ENCODE data around the gene BHLHE23.
"Not testable (repeated sequence)": the region's sequence is repeated elsewhere in the genome, so short reads cannot be mapped to it uniquely, and the experiment has no call there.

Gene BHLHE23

GRCh38 chr20:63043348-63044203 is 36.8 kb upstream of the BHLHE23 start:
- DNase-seq (ENCODE audit: low spot score): no peak

GRCh38 chr20:63042448-63043071 is 35.8 kb upstream of the BHLHE23 start:
- no peak for DNase-seq (ENCODE audit: low spot score)

GRCh38 chr20:63041776-63042175 is 35.0 kb upstream of the BHLHE23 start:
- no peak for DNase-seq (ENCODE audit: low spot score)

GRCh38 chr20:63037669-63038268 is 31.0 kb upstream of the BHLHE23 start:
- DNase-seq (ENCODE audit: low spot score): no peak

- DNase-seq (ENCODE audit: low spot score): no peak
These were observed 29.5 kb upstream of the BHLHE23 start for GRCh38 chr20:63036291-63036690.

GRCh38 chr20:63035603-63036185 is 28.9 kb upstream of the BHLHE23 start:
- no peak for DNase-seq (ENCODE audit: low spot score)

- DNase-seq (ENCODE audit: low spot score): not testable (repeated sequence)
These were observed 28.2 kb upstream of the BHLHE23 start for GRCh38 chr20:63034710-63035602.

- no peak for DNase-seq (ENCODE audit: low spot score)
These were observed 27.3 kb upstream of the BHLHE23 start for GRCh38 chr20:63033794-63034709.

- no peak for DNase-seq (ENCODE audit: low spot score)
These were observed 26.4 kb upstream of the BHLHE23 start for GRCh38 chr20:63032861-63033793.

GRCh38 chr20:63032026-63032800 is 25.4 kb upstream of the BHLHE23 start:
- no peak for DNase-seq (ENCODE audit: low spot score)

- DNase-seq (ENCODE audit: low spot score): no peak
These were observed 24.7 kb upstream of the BHLHE23 start for GRCh38 chr20:63031251-63032014.

- DNase-seq (ENCODE audit: low spot score): no peak
These were observed 22.8 kb upstream of the BHLHE23 start for GRCh38 chr20:63029358-63030121.

- DNase-seq (ENCODE audit: low spot score): no peak
These were observed 21.7 kb upstream of the BHLHE23 start for GRCh38 chr20:63028461-63028921.

- DNase-seq (ENCODE audit: low spot score): no peak
These were observed 21.2 kb upstream of the BHLHE23 start for GRCh38 chr20:63027922-63028389.

GRCh38 chr20:63027221-63027921 is 20.6 kb upstream of the BHLHE23 start:
- no peak for DNase-seq (ENCODE audit: low spot score)

GRCh38 chr20:63026582-63027165 is 19.9 kb upstream of the BHLHE23 start:
- DNase-seq (ENCODE audit: low spot score): no peak
